ENCODE results near the gene PDZD2. TPM values are rescaled to one million over a fixed set of nuclear protein-coding genes. Genes with fewer than 3 reads are reported as not detected.

Gene PDZD2
- total RNA-seq, 1 donor from 2014 or later = 23.3 TPM

DNA sequence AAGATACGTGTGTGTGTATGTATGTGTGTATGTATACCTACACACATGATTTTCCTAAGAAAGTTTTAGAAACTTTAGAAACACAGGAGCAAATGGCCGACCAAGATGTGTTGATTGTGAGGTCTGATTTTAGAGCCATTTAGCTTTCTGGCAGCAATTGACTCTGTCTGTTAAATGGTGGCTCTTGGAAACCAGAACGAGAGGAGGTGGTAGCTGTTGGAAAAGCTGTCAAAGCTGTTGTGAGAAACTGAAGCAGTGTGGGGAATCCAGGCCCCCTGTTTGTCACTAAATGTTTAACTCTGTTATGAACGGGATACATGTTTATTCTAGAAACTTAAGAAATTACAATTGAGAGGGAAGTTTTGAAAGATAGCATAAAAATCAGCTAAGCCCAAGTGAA, 443.8 kb downstream of the PDZD2 start:
- no peak overlapping the region for H3K27ac Mint-ChIP-seq (ENCODE audit: unreplicated experiment)
- TF ChIP-seq, protein P1, sequence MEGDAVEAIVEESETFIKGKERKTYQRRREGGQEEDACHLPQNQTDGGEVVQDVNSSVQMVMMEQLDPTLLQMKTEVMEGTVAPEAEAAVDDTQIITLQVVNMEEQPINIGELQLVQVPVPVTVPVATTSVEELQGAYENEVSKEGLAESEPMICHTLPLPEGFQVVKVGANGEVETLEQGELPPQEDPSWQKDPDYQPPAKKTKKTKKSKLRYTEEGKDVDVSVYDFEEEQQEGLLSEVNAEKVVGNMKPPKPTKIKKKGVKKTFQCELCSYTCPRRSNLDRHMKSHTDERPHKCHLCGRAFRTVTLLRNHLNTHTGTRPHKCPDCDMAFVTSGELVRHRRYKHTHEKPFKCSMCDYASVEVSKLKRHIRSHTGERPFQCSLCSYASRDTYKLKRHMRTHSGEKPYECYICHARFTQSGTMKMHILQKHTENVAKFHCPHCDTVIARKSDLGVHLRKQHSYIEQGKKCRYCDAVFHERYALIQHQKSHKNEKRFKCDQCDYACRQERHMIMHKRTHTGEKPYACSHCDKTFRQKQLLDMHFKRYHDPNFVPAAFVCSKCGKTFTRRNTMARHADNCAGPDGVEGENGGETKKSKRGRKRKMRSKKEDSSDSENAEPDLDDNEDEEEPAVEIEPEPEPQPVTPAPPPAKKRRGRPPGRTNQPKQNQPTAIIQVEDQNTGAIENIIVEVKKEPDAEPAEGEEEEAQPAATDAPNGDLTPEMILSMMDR (IDR thresholded peaks at IDR 0.05; ENCODE audit: partially characterized antibody, unreplicated experiment) = no peak
- H3K4me3 Mint-ChIP-seq (ENCODE audit: unreplicated experiment) = no peak overlapping the region
- H3K27me3 Mint-ChIP-seq (ENCODE audit: unreplicated experiment) = peaks cover 2% of the 10 kb centered on the region
- peaks cover 3% of the 10 kb centered on the region for H3K4me1 Mint-ChIP-seq (ENCODE audit: low read depth, unreplicated experiment)
- no peak for DNase-seq
- H3K9me3 Mint-ChIP-seq (ENCODE audit: unreplicated experiment) = peaks cover 2% of the 10 kb centered on the region
- no peaks in the 10 kb centered on the region for H3K36me3 Mint-ChIP-seq (ENCODE audit: unreplicated experiment)

DNA sequence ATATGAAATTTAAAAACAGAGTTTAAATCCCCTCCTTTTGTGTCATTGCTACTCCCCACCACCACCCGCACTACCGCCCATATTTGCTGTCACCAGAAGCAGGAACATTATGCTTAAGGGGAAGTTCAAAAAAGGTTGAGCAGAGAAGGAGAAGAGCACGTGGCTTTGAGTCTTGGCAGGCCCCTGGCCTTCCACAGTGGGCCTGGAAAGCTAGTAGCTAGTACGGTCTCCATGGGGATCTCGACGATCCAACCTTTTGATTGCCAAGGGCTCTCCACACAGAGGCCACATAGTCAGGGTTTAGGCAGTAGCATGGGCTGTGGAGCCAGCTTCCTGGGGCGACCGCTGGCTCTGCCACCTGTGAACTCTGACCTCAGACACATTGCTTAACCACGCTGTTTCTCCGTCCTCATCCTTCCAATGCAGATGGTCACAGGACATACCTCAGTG, 445.1 kb downstream of the PDZD2 start:
- Mint-ChIP-seq H3K36me3 (ENCODE audit: unreplicated experiment) (peaks cover 6% of the 10 kb centered on the region), H3K4me3 (ENCODE audit: unreplicated experiment) (no peak overlapping the region), H3K9me3 (ENCODE audit: unreplicated experiment) (peaks cover 5% of the 10 kb centered on the region), H3K4me1 (ENCODE audit: low read depth, unreplicated experiment) (peaks cover 11% of the 10 kb centered on the region), H3K27me3 (ENCODE audit: unreplicated experiment) (peaks cover 2% of the 10 kb centered on the region), H3K27ac (ENCODE audit: unreplicated experiment) (no peak overlapping the region)
- DNase-seq = no peak
- TF ChIP-seq, protein P1 (IDR thresholded peaks at IDR 0.05; ENCODE audit: partially characterized antibody, unreplicated experiment) = no peak

DNA sequence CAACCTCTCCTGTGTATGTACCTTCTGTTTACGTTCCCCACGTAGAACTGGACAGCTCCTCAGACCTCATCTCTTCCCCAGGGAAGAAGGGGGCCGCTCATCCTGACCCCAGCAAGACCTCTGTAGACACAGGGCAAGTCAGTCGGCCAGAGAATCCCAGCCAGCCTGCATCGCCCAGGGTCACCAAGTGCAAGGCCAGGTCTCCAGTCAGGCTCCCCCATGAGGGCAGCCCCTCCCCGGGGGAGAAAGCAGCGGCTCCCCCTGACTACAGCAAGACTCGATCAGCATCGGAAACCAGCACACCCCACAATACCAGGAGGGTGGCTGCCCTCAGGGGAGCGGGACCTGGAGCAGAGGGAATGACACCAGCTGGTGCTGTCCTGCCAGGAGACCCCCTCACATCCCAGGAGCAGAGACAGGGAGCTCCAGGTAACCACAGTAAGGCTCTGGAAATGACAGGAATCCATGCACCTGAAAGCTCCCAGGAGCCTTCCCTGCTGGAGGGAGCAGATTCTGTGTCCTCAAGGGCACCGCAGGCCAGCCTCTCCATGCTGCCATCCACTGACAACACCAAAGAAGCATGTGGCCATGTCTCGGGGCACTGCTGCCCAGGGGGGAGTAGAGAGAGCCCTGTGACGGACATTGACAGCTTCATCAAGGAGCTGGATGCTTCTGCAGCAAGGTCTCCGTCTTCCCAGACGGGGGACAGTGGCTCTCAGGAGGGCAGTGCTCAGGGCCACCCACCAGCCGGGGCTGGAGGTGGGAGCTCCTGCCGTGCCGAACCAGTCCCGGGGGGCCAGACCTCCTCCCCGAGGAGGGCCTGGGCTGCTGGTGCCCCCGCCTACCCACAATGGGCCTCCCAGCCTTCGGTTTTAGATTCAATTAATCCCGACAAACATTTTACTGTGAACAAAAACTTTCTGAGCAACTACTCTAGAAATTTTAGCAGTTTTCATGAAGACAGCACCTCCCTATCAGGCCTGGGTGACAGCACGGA, 448.5 kb downstream of the PDZD2 start:
- Mint-ChIP-seq H3K4me3 (ENCODE audit: unreplicated experiment) (no peak overlapping the region), H3K36me3 (ENCODE audit: unreplicated experiment) (peaks cover 6% of the 10 kb centered on the region), H3K27ac (ENCODE audit: unreplicated experiment) (no peak overlapping the region), H3K4me1 (ENCODE audit: low read depth, unreplicated experiment) (peaks cover 11% of the 10 kb centered on the region), H3K9me3 (ENCODE audit: unreplicated experiment) (peaks cover 9% of the 10 kb centered on the region), H3K27me3 (ENCODE audit: unreplicated experiment) (peaks cover 2% of the 10 kb centered on the region)
- DNase-seq = no peak
- TF ChIP-seq, protein P1 (IDR thresholded peaks at IDR 0.05; ENCODE audit: partially characterized antibody, unreplicated experiment) = no peak

DNA sequence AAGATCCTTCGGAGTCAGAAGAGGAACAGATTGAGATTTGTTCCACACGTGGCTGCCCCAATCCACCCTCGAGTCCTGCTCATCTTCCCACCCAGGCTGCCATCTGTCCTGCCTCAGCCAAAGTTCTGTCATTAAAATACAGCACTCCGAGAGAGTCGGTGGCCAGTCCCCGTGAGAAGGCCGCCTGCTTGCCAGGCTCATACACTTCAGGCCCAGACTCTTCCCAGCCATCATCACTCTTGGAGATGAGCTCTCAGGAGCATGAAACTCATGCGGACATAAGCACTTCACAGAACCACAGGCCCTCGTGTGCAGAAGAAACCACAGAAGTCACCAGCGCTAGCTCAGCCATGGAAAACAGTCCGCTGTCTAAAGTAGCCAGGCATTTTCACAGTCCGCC, 449.3 kb downstream of the PDZD2 start:
- H3K36me3 Mint-ChIP-seq (ENCODE audit: unreplicated experiment) = peaks cover 6% of the 10 kb centered on the region
- TF ChIP-seq, protein P1 (IDR thresholded peaks at IDR 0.05; ENCODE audit: partially characterized antibody, unreplicated experiment) = no peak
- H3K9me3 Mint-ChIP-seq (ENCODE audit: unreplicated experiment) = peaks cover 9% of the 10 kb centered on the region
- no peak for DNase-seq
- peaks cover 5% of the 10 kb centered on the region for H3K27me3 Mint-ChIP-seq (ENCODE audit: unreplicated experiment)
- H3K27ac Mint-ChIP-seq (ENCODE audit: unreplicated experiment) = peak overlapping the region; percentile 77
- peaks cover 11% of the 10 kb centered on the region for H3K4me1 Mint-ChIP-seq (ENCODE audit: low read depth, unreplicated experiment)
- H3K4me3 Mint-ChIP-seq (ENCODE audit: unreplicated experiment) = peak overlapping the region; percentile 61

Data from glutamatergic neuron (in vitro differentiated cells).